ENCODE data around the gene CDK19.

GRCh38 chr6:110816677-110817076 lies 1.4 kb upstream of the CDK19 start:
- TF ChIP-seq CTCF (IDR thresholded peaks at IDR 0.05) (no peak), ZFX (IDR thresholded peaks at IDR 0.05; ENCODE audit: borderline replicate concordance) (no peak)

All from 22Rv1 (cell line).